Stomach smooth muscle (tissue), 2 donors: ENCODE data around the gene PPP1R12A.

ENCODE experiments used
- H3K27ac ChIP-seq: one replicate; pipeline ENCODE4 v1.7.0; 2013; ENCODE audit warnings: mild to moderate bottlenecking, low read length, inconsistent platforms
- H3K27me3 ChIP-seq, 2 donors: one replicate each; pipeline ENCODE4 v1.7.0; 2013; ENCODE audit warnings: low read length in 2 of 2; ENCODE audit not compliant: insufficient read depth in 2 of 2, control insufficient read depth in 1 of 2
- H3K36me3 ChIP-seq, 2 donors: one replicate each; pipeline ENCODE4 v1.7.0; 2013; ENCODE audit warnings: low read length in 2 of 2; ENCODE audit not compliant: control insufficient read depth in 2 of 2, insufficient read depth in 2 of 2
- H3K4me1 ChIP-seq: one replicate; pipeline ENCODE4 v1.7.0; 2013; ENCODE audit warnings: low read length; ENCODE audit not compliant: control insufficient read depth, insufficient read depth
- H3K4me3 ChIP-seq, 2 donors: one replicate each; pipeline ENCODE4 v1.7.0; 2013; ENCODE audit warnings: low read length in 2 of 2
- H3K9ac ChIP-seq, 2 donors: one replicate each; pipeline ENCODE4 v1.7.0; 2013; ENCODE audit warnings: low read length in 2 of 2, mild to moderate bottlenecking in 1 of 2
- H3K9me3 ChIP-seq, 2 donors: one replicate each; pipeline ENCODE4 v1.7.0; 2013; ENCODE audit warnings: low read length in 2 of 2; ENCODE audit not compliant: control insufficient read depth in 2 of 2
- donor health status: healthy.
- donor health status: Pancreatic carcinoma.

The PPP1R12A gene

GRCh38 chr12:79871621-79872020 is 63.3 kb downstream of the PPP1R12A start:
- H3K36me3 ChIP-seq: peaks cover 0 to 5% of the 10 kb centered on the region in 2 donors
- peaks cover 2% of the 10 kb centered on the region for H3K4me1 ChIP-seq
- H3K9me3 ChIP-seq: no peaks in the 10 kb centered on the region
- no peak overlapping the region for H3K27ac ChIP-seq
- H3K4me3 ChIP-seq: no peak overlapping the region
- no peaks in the 10 kb centered on the region for H3K27me3 ChIP-seq
- H3K9ac ChIP-seq: no peak overlapping the region

- Histone ChIP-seq H3K36me3 (peaks cover 0 to 5% of the 10 kb centered on the region in 2 donors), H3K9me3 (no peaks in the 10 kb centered on the region), H3K9ac (no peak overlapping the region), H3K27ac (no peak overlapping the region), H3K4me3 (no peak overlapping the region), H3K4me1 (peaks cover 2% of the 10 kb centered on the region), H3K27me3 (no peaks in the 10 kb centered on the region)
Measured at GRCh38 chr12:79870916-79871315, 64.0 kb downstream of the PPP1R12A start.

GRCh38 chr12:79859646-79860045 is 75.3 kb downstream of the PPP1R12A start:
- H3K4me1 ChIP-seq: no peaks in the 10 kb centered on the region
- H3K36me3 ChIP-seq: peaks cover 0 to 3% of the 10 kb centered on the region in 2 donors
- H3K9ac ChIP-seq: no peak overlapping the region
- H3K9me3 ChIP-seq: no peaks in the 10 kb centered on the region
- no peak overlapping the region for H3K27ac ChIP-seq
- no peaks in the 10 kb centered on the region for H3K27me3 ChIP-seq
- no peak overlapping the region for H3K4me3 ChIP-seq

- no peaks in the 10 kb centered on the region for H3K4me1 ChIP-seq
- no peak overlapping the region for H3K27ac ChIP-seq
- H3K27me3 ChIP-seq: no peaks in the 10 kb centered on the region
- H3K9me3 ChIP-seq: no peaks in the 10 kb centered on the region
- peaks cover 0 to 3% of the 10 kb centered on the region in 2 donors for H3K36me3 ChIP-seq
- H3K9ac ChIP-seq: no peak overlapping the region
- no peak overlapping the region for H3K4me3 ChIP-seq
Measured at GRCh38 chr12:79858518-79858917, 76.4 kb downstream of the PPP1R12A start.

DNA sequence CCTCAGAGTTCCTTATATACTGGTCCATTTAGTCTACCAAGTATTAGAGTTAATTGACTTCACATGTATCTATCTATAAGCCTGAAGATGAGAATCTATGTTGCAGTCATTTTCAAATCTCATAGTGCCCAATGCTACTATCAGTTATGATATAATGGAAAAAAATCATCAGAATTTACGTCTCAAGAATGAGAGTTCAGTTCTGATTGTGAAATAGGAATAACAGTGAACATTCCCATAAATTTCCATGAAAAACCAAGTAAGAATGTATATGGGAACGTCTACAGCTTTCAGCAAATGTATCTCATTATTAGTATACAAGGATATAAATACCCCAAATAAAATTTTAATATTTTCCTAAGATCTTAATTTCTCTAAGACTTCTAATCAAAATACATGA is 77.2 kb downstream of the PPP1R12A start:
- Histone ChIP-seq H3K36me3 (peaks cover 0 to 3% of the 10 kb centered on the region in 2 donors), H3K4me1 (no peaks in the 10 kb centered on the region), H3K27ac (no peak overlapping the region), H3K9ac (no peak overlapping the region), H3K4me3 (no peak overlapping the region), H3K9me3 (no peaks in the 10 kb centered on the region), H3K27me3 (no peaks in the 10 kb centered on the region)

DNA sequence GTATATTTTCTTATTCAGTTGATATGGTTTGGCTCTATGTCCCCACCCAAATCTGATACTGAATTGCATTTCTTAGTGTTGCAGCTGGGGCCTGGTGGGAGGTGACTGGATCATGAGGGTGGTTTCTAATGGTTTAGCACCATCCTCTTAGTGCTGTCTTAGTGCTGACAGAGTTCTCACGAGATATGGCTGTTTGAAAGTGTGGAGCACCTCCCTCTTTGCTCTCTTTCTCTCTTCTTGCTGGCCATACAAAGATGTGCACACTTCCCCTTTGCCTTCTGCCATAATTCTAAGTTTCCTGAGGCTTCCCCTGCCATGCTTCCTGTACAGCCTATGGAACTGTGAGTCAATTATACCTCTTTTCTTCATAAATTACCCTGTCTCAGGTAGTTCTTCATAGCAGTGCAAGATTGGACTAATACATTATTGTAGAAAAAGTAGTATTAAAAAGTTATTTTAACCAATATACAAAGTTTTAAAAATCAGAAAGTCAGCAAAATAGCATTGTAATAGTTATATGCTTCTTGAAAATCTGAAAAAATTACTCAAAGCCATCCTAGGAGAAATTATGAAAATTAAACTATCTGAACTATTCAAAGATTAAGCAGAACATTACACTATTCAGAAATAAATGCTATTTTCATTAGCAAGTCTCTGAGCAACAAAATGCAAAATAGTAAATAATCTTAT is 84.1 kb downstream of the PPP1R12A start:
- H3K4me1 ChIP-seq: no peaks in the 10 kb centered on the region
- H3K27me3 ChIP-seq: no peaks in the 10 kb centered on the region
- no peaks in the 10 kb centered on the region for H3K36me3 ChIP-seq
- H3K27ac ChIP-seq: no peak overlapping the region
- no peak overlapping the region for H3K9ac ChIP-seq
- H3K4me3 ChIP-seq: no peak overlapping the region
- H3K9me3 ChIP-seq: no peaks in the 10 kb centered on the region

- no peak overlapping the region for H3K27ac ChIP-seq
Measured at GRCh38 chr12:79848339-79848738, 86.6 kb downstream of the PPP1R12A start.

DNA sequence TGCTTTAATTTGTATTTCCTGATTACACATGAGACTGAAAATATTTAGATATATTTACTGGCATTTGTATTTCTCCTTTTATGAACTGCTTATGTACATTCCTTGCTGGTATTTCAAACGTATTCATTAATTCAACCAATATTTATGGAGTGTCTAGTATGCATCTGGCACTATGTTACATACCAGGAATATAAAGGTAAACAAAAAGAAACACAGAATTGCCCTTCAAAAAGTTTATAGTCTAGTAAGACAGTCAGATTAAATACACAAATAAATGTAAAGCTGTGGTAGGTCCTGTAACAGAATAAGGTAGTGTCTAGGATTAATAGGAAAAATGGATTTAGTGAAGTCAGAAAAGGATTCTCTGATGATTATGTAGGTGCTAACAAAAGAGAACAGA is 87.5 kb downstream of the PPP1R12A start:
- peaks cover 12 to 16% of the 10 kb centered on the region in 2 donors for H3K36me3 ChIP-seq
- no peaks in the 10 kb centered on the region for H3K27me3 ChIP-seq
- no peaks in the 10 kb centered on the region for H3K9me3 ChIP-seq
- H3K27ac ChIP-seq: no peak overlapping the region
- H3K4me3 ChIP-seq: no peak overlapping the region
- no peak overlapping the region for H3K9ac ChIP-seq
- H3K4me1 ChIP-seq: no peaks in the 10 kb centered on the region

More at GRCh38 chr12:79848339-79848738, 86.6 kb downstream of the PPP1R12A start:
- Histone ChIP-seq H3K4me3 (no peak overlapping the region), H3K9ac (no peak overlapping the region), H3K27me3 (no peaks in the 10 kb centered on the region), H3K4me1 (no peaks in the 10 kb centered on the region), H3K9me3 (no peaks in the 10 kb centered on the region), H3K36me3 (peaks cover 12 to 16% of the 10 kb centered on the region in 2 donors)

- peaks cover 12 to 16% of the 10 kb centered on the region in 2 donors for H3K36me3 ChIP-seq
- H3K27me3 ChIP-seq: no peaks in the 10 kb centered on the region
- no peaks in the 10 kb centered on the region for H3K4me1 ChIP-seq
- H3K27ac ChIP-seq: no peak overlapping the region
- no peaks in the 10 kb centered on the region for H3K9me3 ChIP-seq
- no peak overlapping the region for H3K9ac ChIP-seq
- H3K4me3 ChIP-seq: no peak overlapping the region
Measured at GRCh38 chr12:79844693-79845092, 90.2 kb downstream of the PPP1R12A start.

DNA sequence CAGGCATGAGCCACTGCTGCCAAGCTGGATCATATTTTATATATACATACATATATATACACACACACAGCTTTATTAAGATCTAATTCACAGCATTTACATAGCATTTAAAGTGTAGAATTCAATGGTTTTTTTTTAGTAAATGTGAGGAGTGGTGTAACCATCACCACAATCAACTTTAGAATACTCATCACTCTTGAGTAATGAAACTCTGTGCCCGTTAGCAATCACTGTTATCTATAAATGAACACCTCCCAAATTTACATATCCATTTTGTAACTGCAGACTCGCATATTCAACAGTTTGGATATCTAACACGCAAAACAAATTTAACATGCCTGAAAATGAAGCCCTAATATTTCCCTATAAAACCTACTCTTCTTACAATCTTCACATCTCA is 90.9 kb downstream of the PPP1R12A start:
- Histone ChIP-seq H3K9ac (no peak overlapping the region), H3K27me3 (no peaks in the 10 kb centered on the region), H3K36me3 (peaks cover 12 to 16% of the 10 kb centered on the region in 2 donors), H3K9me3 (no peaks in the 10 kb centered on the region), H3K27ac (no peak overlapping the region), H3K4me3 (no peak overlapping the region), H3K4me1 (no peaks in the 10 kb centered on the region)

- Histone ChIP-seq H3K36me3 (peaks cover 19 to 20% of the 10 kb centered on the region in 2 donors), H3K4me1 (no peaks in the 10 kb centered on the region), H3K9me3 (no peaks in the 10 kb centered on the region), H3K27me3 (no peaks in the 10 kb centered on the region), H3K27ac (no peak overlapping the region), H3K9ac (no peak overlapping the region), H3K4me3 (no peak overlapping the region)
Measured at GRCh38 chr12:79842630-79843029, 92.3 kb downstream of the PPP1R12A start.
